ENCODE results near the gene SMCO4.

The SMCO4 gene

GRCh38 chr11:93498641-93499040 lies 44.5 kb downstream of the SMCO4 start:
- no peak for DNase-seq

- DNase-seq = no peak
Measured at GRCh38 chr11:93498161-93498560, 45.0 kb downstream of the SMCO4 start.

- DNase-seq = no peak
Measured at GRCh38 chr11:93497596-93497995, 45.6 kb downstream of the SMCO4 start.

GRCh38 chr11:93494357-93494756 lies 48.8 kb downstream of the SMCO4 start:
- no peak for DNase-seq

GRCh38 chr11:93493252-93493897 lies 49.8 kb downstream of the SMCO4 start:
- DNase-seq = no peak

- no peak for DNase-seq
Measured at GRCh38 chr11:93492464-93493251, 50.5 kb downstream of the SMCO4 start.

- DNase-seq = no peak
Measured at GRCh38 chr11:93491973-93492372, 51.2 kb downstream of the SMCO4 start.

- DNase-seq = no peak
Measured at GRCh38 chr11:93490996-93491618, 52.1 kb downstream of the SMCO4 start.

GRCh38 chr11:93489841-93490240 lies 53.4 kb downstream of the SMCO4 start:
- DNase-seq = no peak

GRCh38 chr11:93487032-93487483 lies 56.1 kb downstream of the SMCO4 start:
- no peak for DNase-seq

GRCh38 chr11:93485983-93486382 lies 57.2 kb downstream of the SMCO4 start:
- DNase-seq = no peak

- DNase-seq = no peak
Measured at GRCh38 chr11:93484716-93485115, 58.5 kb downstream of the SMCO4 start.

GRCh38 chr11:93482556-93482955 lies 60.6 kb downstream of the SMCO4 start:
- DNase-seq = no peak

GRCh38 chr11:93481696-93482095 lies 61.5 kb downstream of the SMCO4 start:
- DNase-seq = no peak

GRCh38 chr11:93481279-93481678 lies 61.9 kb downstream of the SMCO4 start:
- no peak for DNase-seq

GRCh38 chr11:93480756-93481155 lies 62.4 kb downstream of the SMCO4 start:
- no peak for DNase-seq

GRCh38 chr11:93480256-93480655 lies 62.9 kb downstream of the SMCO4 start:
- no peak for DNase-seq

GRCh38 chr11:93478841-93479240 lies 64.3 kb downstream of the SMCO4 start:
- DNase-seq = no peak

- DNase-seq = no peak
Measured at GRCh38 chr11:93477684-93478234, 65.4 kb downstream of the SMCO4 start.

GRCh38 chr11:93476796-93477195 lies 66.4 kb downstream of the SMCO4 start:
- no peak for DNase-seq

- no peak for DNase-seq
Measured at GRCh38 chr11:93474123-93474522, 69.1 kb downstream of the SMCO4 start.

GRCh38 chr11:93468290-93468689 lies 74.9 kb downstream of the SMCO4 start:
- DNase-seq = no peak

GRCh38 chr11:93467054-93467453 lies 76.1 kb downstream of the SMCO4 start:
- DNase-seq = no peak
